Mesendoderm (in vitro differentiated cells): Measurements from ENCODE around the gene ZSWIM7.

Experiments
- DNase-seq: peaks from one replicate; pipeline ENCODE4 v3.0.0; 2013
- H2AK5ac ChIP-seq: 2 replicates; pipeline ENCODE4 v1.6.1; 2013; ENCODE audit warnings: low read length, inconsistent platforms
- H2BK120ac ChIP-seq: 2 replicates; pipeline ENCODE4 v1.6.1; 2013; ENCODE audit warnings: low read depth, mild to moderate bottlenecking, low read length, moderate library complexity, mixed read lengths
- H2BK15ac ChIP-seq: replicated peaks from 2 replicates; pipeline ENCODE4 v1.6.1; 2013; ENCODE audit warnings: low read depth, mild to moderate bottlenecking, moderate library complexity
- H2BK5ac ChIP-seq: 2 replicates; pipeline ENCODE4 v1.6.1; 2013; ENCODE audit warnings: low read length, inconsistent platforms
- H3K18ac ChIP-seq: 2 replicates; pipeline ENCODE4 v1.6.1; 2013; ENCODE audit warnings: mild to moderate bottlenecking, low read length, mixed read lengths
- H3K23ac ChIP-seq: one replicate; pipeline ENCODE4 v1.6.1; 2013; ENCODE audit warnings: low read length
- H3K27ac ChIP-seq: 2 replicates; pipeline ENCODE4 v1.5.1; 2013; ENCODE audit warnings: low read depth, mild to moderate bottlenecking, inconsistent platforms, low read length, moderate library complexity
- H3K27me3 ChIP-seq: 2 replicates; pipeline ENCODE4 v1.6.1; 2013; ENCODE audit warnings: low read length, control low read depth, mild to moderate bottlenecking, inconsistent platforms; ENCODE audit not compliant: insufficient read depth, poor library complexity
- H3K36me3 ChIP-seq: 2 replicates; pipeline ENCODE4 v1.6.1; 2013; ENCODE audit warnings: low read length, inconsistent platforms; ENCODE audit not compliant: control insufficient read depth, insufficient read depth
- H3K4ac ChIP-seq: one replicate; pipeline ENCODE4 v1.6.1; 2013; ENCODE audit warnings: low read depth, mild to moderate bottlenecking, low read length, moderate library complexity
- H3K4me1 ChIP-seq: 2 replicates; pipeline ENCODE4 v1.6.1; 2013; ENCODE audit warnings: low read depth, low read length, inconsistent platforms; ENCODE audit not compliant: control insufficient read depth
- H3K4me2 ChIP-seq: 2 replicates; pipeline ENCODE4 v1.6.1; 2013; ENCODE audit warnings: low read length
- H3K4me3 ChIP-seq: 2 replicates; pipeline ENCODE4 v1.5.1; 2013; ENCODE audit warnings: mild to moderate bottlenecking, low read length
- H3K56ac ChIP-seq: one replicate; pipeline ENCODE4 v1.6.1; 2013; ENCODE audit warnings: low read length
- H3K79me1 ChIP-seq: 2 replicates; pipeline ENCODE4 v1.6.1; 2013; ENCODE audit warnings: low read length, inconsistent platforms
- H3K79me2 ChIP-seq: 2 replicates; pipeline ENCODE4 v1.6.1; 2013; ENCODE audit warnings: mild to moderate bottlenecking, low read length; ENCODE audit not compliant: control insufficient read depth, insufficient read depth
- H3K9ac ChIP-seq: 2 replicates; pipeline ENCODE4 v1.6.1; 2013; ENCODE audit warnings: low read length, inconsistent platforms
- H4K5ac ChIP-seq: one replicate; pipeline ENCODE4 v1.6.1; 2013; ENCODE audit warnings: low read length
- H4K8ac ChIP-seq: one replicate; pipeline ENCODE4 v1.6.1; 2013; ENCODE audit warnings: low read depth, mild to moderate bottlenecking, control low read depth, low read length, moderate library complexity
- WGBS: extraction: QIAGEN DNeasy Blood & Tissue Kit; methylation state at CpG from one replicate; pipeline ENCODE4 v1.1.7; 2013; ENCODE audit warnings: low lambda C conversion rate, missing lambda C conversion rate; ENCODE audit not compliant: insufficient coverage; ENCODE audit errors: extremely low coverage; 5-methylcytosine and 5-hydroxymethylcytosine counted together

The ZSWIM7 gene

GRCh38 chr17:15965528-15965927, 34.0 kb downstream of the ZSWIM7 start:
- H3K27ac ChIP-seq, result no peak overlapping the region
- H2BK15ac ChIP-seq, result no peak overlapping the region
- H3K4me1 ChIP-seq, result peaks cover 4% of the 10 kb centered on the region
- no peak overlapping the region for H4K8ac ChIP-seq
- H3K4me3 ChIP-seq, result no peak overlapping the region
- H3K79me2 ChIP-seq, result no peaks in the 10 kb centered on the region
- no peak overlapping the region for H3K4me2 ChIP-seq
- H3K18ac ChIP-seq, result peak overlapping the region; percentile 16
- H3K36me3 ChIP-seq, result no peaks in the 10 kb centered on the region
- DNase-seq, result no peak
- H3K79me1 ChIP-seq, result no peaks in the 10 kb centered on the region
- WGBS, result no CpG with 5 or more reads among the region's 6 CpGs
- no peak overlapping the region for H3K4ac ChIP-seq
- H3K23ac ChIP-seq, result peak overlapping the region; percentile 10
- H3K27me3 ChIP-seq, result no peaks in the 10 kb centered on the region
- no peak overlapping the region for H2AK5ac ChIP-seq
- no peak overlapping the region for H2BK120ac ChIP-seq
- no peak overlapping the region for H4K5ac ChIP-seq
- no peak overlapping the region for H2BK5ac ChIP-seq
- H3K56ac ChIP-seq, result no peak overlapping the region
- H3K9ac ChIP-seq, result no peak overlapping the region

- H3K4me3 ChIP-seq, result no peak overlapping the region
- H3K4me1 ChIP-seq, result peaks cover 4% of the 10 kb centered on the region
- H3K23ac ChIP-seq, result no peak overlapping the region
- H3K36me3 ChIP-seq, result no peaks in the 10 kb centered on the region
- no peak overlapping the region for H2BK5ac ChIP-seq
- no peak overlapping the region for H4K5ac ChIP-seq
- H3K9ac ChIP-seq, result no peak overlapping the region
- H3K56ac ChIP-seq, result no peak overlapping the region
- H3K27ac ChIP-seq, result no peak overlapping the region
- H3K27me3 ChIP-seq, result no peaks in the 10 kb centered on the region
- no peak overlapping the region for H4K8ac ChIP-seq
- no CpG with 5 or more reads among the region's 4 CpGs for WGBS
- H2AK5ac ChIP-seq, result no peak overlapping the region
- no peak overlapping the region for H3K4me2 ChIP-seq
- no peak for DNase-seq
- no peaks in the 10 kb centered on the region for H3K79me2 ChIP-seq
- no peaks in the 10 kb centered on the region for H3K79me1 ChIP-seq
- no peak overlapping the region for H3K4ac ChIP-seq
- H3K18ac ChIP-seq, result peak overlapping the region; percentile 44
- H2BK120ac ChIP-seq, result no peak overlapping the region
- H2BK15ac ChIP-seq, result no peak overlapping the region
Observed at GRCh38 chr17:15963670-15964110, 35.8 kb downstream of the ZSWIM7 start.

- no peak for DNase-seq
- no peak overlapping the region for H3K18ac ChIP-seq
- H2BK5ac ChIP-seq, result no peak overlapping the region
- H3K79me2 ChIP-seq, result no peaks in the 10 kb centered on the region
- no peak overlapping the region for H3K27ac ChIP-seq
- no peak overlapping the region for H3K56ac ChIP-seq
- no peak overlapping the region for H2BK120ac ChIP-seq
- no peaks in the 10 kb centered on the region for H3K36me3 ChIP-seq
- H3K27me3 ChIP-seq, result no peaks in the 10 kb centered on the region
- no peaks in the 10 kb centered on the region for H3K4me1 ChIP-seq
- no peak overlapping the region for H4K8ac ChIP-seq
- no peak overlapping the region for H3K23ac ChIP-seq
- H2BK15ac ChIP-seq, result no peak overlapping the region
- H2AK5ac ChIP-seq, result no peak overlapping the region
- no peak overlapping the region for H3K4me2 ChIP-seq
- no peaks in the 10 kb centered on the region for H3K79me1 ChIP-seq
- H3K4me3 ChIP-seq, result no peak overlapping the region
- no peak overlapping the region for H4K5ac ChIP-seq
- no peak overlapping the region for H3K4ac ChIP-seq
- no CpG with 5 or more reads among the region's 4 CpGs for WGBS
- H3K9ac ChIP-seq, result no peak overlapping the region
Observed at GRCh38 chr17:15958484-15958854, 41.0 kb downstream of the ZSWIM7 start.

GRCh38 chr17:15957608-15958307, 41.7 kb downstream of the ZSWIM7 start:
- H3K4ac ChIP-seq, result no peak overlapping the region
- no peak overlapping the region for H3K27ac ChIP-seq
- WGBS, result no CpG with 5 or more reads among the region's 19 CpGs
- H3K18ac ChIP-seq, result no peak overlapping the region
- no peak overlapping the region for H2BK5ac ChIP-seq
- H3K79me2 ChIP-seq, result no peaks in the 10 kb centered on the region
- no peak overlapping the region for H3K4me3 ChIP-seq
- no peak for DNase-seq
- no peak overlapping the region for H2BK15ac ChIP-seq
- H3K4me1 ChIP-seq, result no peaks in the 10 kb centered on the region
- H2AK5ac ChIP-seq, result no peak overlapping the region
- H3K27me3 ChIP-seq, result no peaks in the 10 kb centered on the region
- H3K23ac ChIP-seq, result no peak overlapping the region
- H3K9ac ChIP-seq, result no peak overlapping the region
- no peak overlapping the region for H2BK120ac ChIP-seq
- no peak overlapping the region for H4K8ac ChIP-seq
- no peaks in the 10 kb centered on the region for H3K79me1 ChIP-seq
- H3K56ac ChIP-seq, result no peak overlapping the region
- no peak overlapping the region for H3K4me2 ChIP-seq
- no peak overlapping the region for H4K5ac ChIP-seq
- H3K36me3 ChIP-seq, result no peaks in the 10 kb centered on the region

GRCh38 chr17:15957206-15957605, 42.3 kb downstream of the ZSWIM7 start:
- Histone ChIP-seq H4K8ac (no peak overlapping the region), H3K4me1 (no peaks in the 10 kb centered on the region), H3K56ac (peak overlapping the region; percentile 30), H3K4me3 (no peak overlapping the region), H3K79me1 (no peaks in the 10 kb centered on the region), H4K5ac (no peak overlapping the region), H3K18ac (no peak overlapping the region), H3K4ac (no peak overlapping the region), H3K36me3 (no peaks in the 10 kb centered on the region), H2BK15ac (no peak overlapping the region), H2AK5ac (no peak overlapping the region), H3K27me3 (no peaks in the 10 kb centered on the region), H3K4me2 (no peak overlapping the region), H3K27ac (no peak overlapping the region), H3K79me2 (no peaks in the 10 kb centered on the region), H3K9ac (no peak overlapping the region), H2BK120ac (no peak overlapping the region), H2BK5ac (no peak overlapping the region), H3K23ac (no peak overlapping the region)
- WGBS, result no CpG with 5 or more reads among the region's 6 CpGs
- no peak for DNase-seq
